ENCODE measurements around the gene PLCE1. TPM values are rescaled to one million over a fixed set of nuclear protein-coding genes. Genes with fewer than 3 reads are reported as not detected.

The PLCE1 gene
- total and polyA plus RNA-seq, 2 of the 4 experiments (the other 2 are of a cell fraction), result 2.2 to 4.5 TPM

- Histone ChIP-seq H3K27me3 (ENCODE audit: control insufficient read depth, insufficient read depth, low read length) (peaks cover 6% of the 10 kb centered on the region; the same call in 1 of the 2 replicates), H3K9ac (ENCODE audit: low read depth, low read length) (no peak overlapping the region), H4K20me1 (ENCODE audit: insufficient read depth, low read length) (no peaks in the 10 kb centered on the region), H3K23ac (ENCODE audit: low read depth, low read length) (no peak overlapping the region), H3K14ac (replicated peaks; ENCODE audit: low read depth, low read length) (no peak overlapping the region), H4K8ac (ENCODE audit: low read depth in 2 of 2, low read length in 2 of 2) (no peak overlapping the region), H3K27ac (ENCODE audit: insufficient read depth, low read length) (no peak overlapping the region), H3K9me1 (ENCODE audit: insufficient read depth, low read length) (peaks cover 11% of the 10 kb centered on the region), H3K79me1 (ENCODE audit: low read depth in 1 of 2, low read length in 2 of 2) (no peaks in the 10 kb centered on the region), H3K4me2 (ENCODE audit: low read depth, low read length) (no peak overlapping the region), H2BK20ac (ENCODE audit: low read depth, low read length) (no peak overlapping the region), H3K9me3 (ENCODE audit: control insufficient read depth, insufficient read depth, low read length) (no peaks in the 10 kb centered on the region), H3K56ac (ENCODE audit: extremely low read depth, insufficient read depth, low read length) (no peak overlapping the region), H4K91ac (ENCODE audit: insufficient read depth, low read depth, low read length) (no peak overlapping the region), H4K5ac (ENCODE audit: low read depth, low read length) (no peak overlapping the region), H2BK120ac (ENCODE audit: low read depth, low read length) (no peak overlapping the region), H2AK5ac (ENCODE audit: low read depth, low read length) (no peak overlapping the region), H3K36me3 (ENCODE audit: control insufficient read depth, insufficient read depth, low read length) (no peaks in the 10 kb centered on the region), H3K18ac (ENCODE audit: low read depth, low read length) (no peak overlapping the region), H2BK15ac (ENCODE audit: low read depth, low read length) (no peak overlapping the region), H3K4me1 (ENCODE audit: control insufficient read depth, insufficient read depth, low read length) (peaks cover 7% of the 10 kb centered on the region), H2AFZ (replicated peaks; ENCODE audit: low read length, poor library complexity) (no peak overlapping the region), H3K4me3 (ENCODE audit: insufficient read depth, low read depth, low read length) (no peak overlapping the region), H2BK5ac (ENCODE audit: low read depth, low read length, poor library complexity, severe bottlenecking) (no peak overlapping the region), H2AK9ac (replicated peaks; ENCODE audit: low read depth, low read length, poor library complexity) (no peak overlapping the region), H3K4ac (ENCODE audit: low read depth, low read length) (no peak overlapping the region)
- ChIA-PET CTCF (interaction anchor here (0.6 kb wide), 1 partner anchor 60 kb away, joined by 3 read pairs; no protein-coding TSS in a partner anchor), POLR2A (ENCODE audit: unreplicated experiment) (no interaction called here)
- DNase-seq (peak; percentile 68), ATAC-seq (ENCODE audit: low read depth) (no peak)
- intact Hi-C loops (cut with micrococcal nuclease) (loop anchor here (10.0 kb wide), 2 partner anchors 209 to 319 kb away; no protein-coding TSS in a partner anchor), dilution Hi-C loops (cut with HindIII; ENCODE audit: low sequenced_read_pairs, unreplicated experiment) (no loop called here), in situ Hi-C loops (cut with MboI; ENCODE audit: low sequenced_read_pairs) (no loop called here)
- WGBS, 2 experiments (ENCODE audit: extremely low coverage in 2 of 2, insufficient read length in 1 of 2), result no CpG with 5 or more reads among the region's 10 CpGs
- BruUV-seq (replicated peaks), result no TSS peak
- TF ChIP-seq POLR2A (IDR thresholded peaks at IDR 0.05; ENCODE audit: low read depth, low read length), result no peak
These were observed 2.0 kb downstream of the PLCE1 start for GRCh38 chr10:93995598-93996271.
